A549 (cell line): ENCODE data around the gene RABGAP1L. TPM values are rescaled to one million over a fixed set of nuclear protein-coding genes. Genes with fewer than 3 reads are reported as not detected.

Experiments used
- ATAC-seq, 2 experiments: fragments of 200-7000 bp in 1 of 2; fragments of >200 bp in 1 of 2; cut with Nextera tagmentation in 1 of 2; cut with Tn5 transposase in 1 of 2; 3 replicates each; pipeline versions ENCODE4 v1.8.0 to v1.9.1; 2018 to 2020; ENCODE audit warnings: mild to moderate bottlenecking in 1 of 2, moderate library complexity in 1 of 2
- CTCF ChIA-PET: fragments of 300-600 bp; sonication (Branson Sonifier 250); formaldehyde crosslinking; extraction: SDS; loops from one replicate; lab custom pipeline; 2021; ENCODE audit warnings: antibody characterized with exemption, inconsistent platforms; lab: Yijun Ruan, JAX
- POLR2A ChIA-PET: fragments of 350-600 bp; formaldehyde crosslinking; extraction: SDS; loops from one replicate; lab custom pipeline; 2021; ENCODE audit warnings: antibody characterized with exemption, inconsistent platforms; lab: Yijun Ruan, JAX
- DNase-seq, 2 experiments: peaks; one replicate each; pipeline versions ENCODE4 v3.0.0 to v3.0.0-alpha.2; 2011 to 2016; ENCODE audit warnings: low read depth in 1 of 2, low spot score in 1 of 2
- FAIRE-seq: peaks from 2 replicates; lab custom pipeline; 2011; peaks lifted over from hg19 to GRCh38; lab: Jason Lieb, UNC
- H3K27ac ChIP-seq, 2 experiments: fragments of >200 bp; sonication (Bioruptor Twin); formaldehyde crosslinking; 3 replicates each; pipeline ENCODE4 v1.5.1; 2016 to 2017
- H3K4me1 ChIP-seq: fragments of >200 bp; sonication (Bioruptor Twin); formaldehyde crosslinking; 3 replicates; pipeline ENCODE4 v1.6.1; 2016
- H3K4me2 ChIP-seq: fragments of >200 bp; sonication (Bioruptor Twin); formaldehyde crosslinking; 3 replicates; pipeline ENCODE4 v1.6.1; 2016
- H3K4me3 ChIP-seq: fragments of >200 bp; sonication (Bioruptor Twin); formaldehyde crosslinking; 3 replicates; pipeline ENCODE4 v1.5.1; 2016
- H3K9me3 ChIP-seq: fragments of >200 bp; sonication (Bioruptor Twin); formaldehyde crosslinking; 3 replicates; pipeline ENCODE4 v1.6.1; 2016
- CTCF ChIP-seq: fragments of >200 bp; sonication (Bioruptor Twin); formaldehyde crosslinking; IDR thresholded peaks from 3 replicates; pipeline ENCODE4 v1.5.1; 2016
- EHF ChIP-seq: fragments of 250-450 bp; sonication (Bioruptor Pico); IDR thresholded peaks from 2 replicates; pipeline ENCODE4 v1.5.0; 2020; ENCODE audit warnings: mild to moderate bottlenecking
- EHMT2 ChIP-seq: fragments of 200-600 bp; sonication (generic); IDR thresholded peaks from 2 replicates; pipeline ENCODE4 v1.6.1; 2016; ENCODE audit warnings: antibody characterized with exemption, low read depth, mild to moderate bottlenecking, moderate library complexity
- FOSL2 ChIP-seq, 2 experiments: fragments of 450-650 bp in 1 of 2; fragments of >200 bp in 1 of 2; sonication (Bioruptor Twin) in 1 of 2; formaldehyde crosslinking; IDR thresholded peaks; 2 replicates each; pipeline versions ENCODE4 v1.5.0 to v1.6.1; 2016 to 2020; ENCODE audit warnings: mild to moderate bottlenecking in 1 of 2, moderate library complexity in 1 of 2
- HDAC2 ChIP-seq: fragments of 200-600 bp; sonication (generic); IDR thresholded peaks from 2 replicates; pipeline ENCODE4 v1.6.1; 2016
- HOXA7 ChIP-seq: fragments of 250-450 bp; sonication (Bioruptor Pico); IDR thresholded peaks from 2 replicates; pipeline ENCODE4 v1.5.0; 2020; ENCODE audit warnings: mild to moderate bottlenecking, moderate library complexity
- JUN ChIP-seq, 2 experiments: fragments of >200 bp; sonication (Bioruptor Twin); formaldehyde crosslinking; IDR thresholded peaks; 2 replicates in 1 of 2; 3 replicates in 1 of 2; pipeline ENCODE4 v1.6.1; 2016 to 2017
- KDM1A ChIP-seq: fragments of 200-600 bp; sonication (generic); IDR thresholded peaks from 2 replicates; pipeline ENCODE4 v1.6.1; 2016; ENCODE audit warnings: low read depth, mild to moderate bottlenecking
- REST ChIP-seq: fragments of 200-600 bp; sonication (generic); IDR thresholded peaks from 2 replicates; pipeline ENCODE4 v1.6.1; 2016; ENCODE audit warnings: antibody characterized with exemption, mild to moderate bottlenecking, moderate library complexity
- ZC3H11A ChIP-seq: fragments of 450-650 bp; IDR thresholded peaks from 2 replicates; pipeline ENCODE4 v1.6.1; 2014; ENCODE audit warnings: antibody characterized with exemption, mild to moderate bottlenecking
- WGBS: methylation state at CpG from one replicate; pipeline ENCODE4 v1.1.6; 2017; ENCODE audit errors: missing lambda C conversion rate; 5-methylcytosine and 5-hydroxymethylcytosine counted together
- polyA plus RNA-seq, 4 experiments: library from polyadenylated mRNA; depleted of rRNA in 3 of 4; stranded (reverse); fragments of >200 nt; fragmentation: RNase III in 1 of 4; extraction: RNeasy Plus Mini Kit Qiagen cat#74134 plus additional on column Dnase treatment in 1 of 4; gene quantifications; 2 replicates in 3 of 4; 3 replicates in 1 of 4; pipeline ENCODE4 v1.2.3, GENCODE V29; 2011 to 2017
- TF ChIP-seq, protein P1 (sequence below): fragments of >200 bp; sonication (Bioruptor Twin); formaldehyde crosslinking; IDR thresholded peaks from 3 replicates; pipeline ENCODE4 v1.6.1; 2016
- TF ChIP-seq, protein P2 (sequence below): fragments of 150-350 bp; IDR thresholded peaks from 2 replicates; pipeline ENCODE4 v1.6.1; 2014; ENCODE audit warnings: low read depth, mild to moderate bottlenecking, low read length
- TF ChIP-seq, protein P3 (sequence below): IDR thresholded peaks from 2 replicates; pipeline ENCODE4 v1.6.1; 2012

Gene RABGAP1L
- polyA plus RNA-seq, 2 of the 4 experiments (the other 2 are of a cell fraction) = 8.2 to 18.6 TPM

DNA sequence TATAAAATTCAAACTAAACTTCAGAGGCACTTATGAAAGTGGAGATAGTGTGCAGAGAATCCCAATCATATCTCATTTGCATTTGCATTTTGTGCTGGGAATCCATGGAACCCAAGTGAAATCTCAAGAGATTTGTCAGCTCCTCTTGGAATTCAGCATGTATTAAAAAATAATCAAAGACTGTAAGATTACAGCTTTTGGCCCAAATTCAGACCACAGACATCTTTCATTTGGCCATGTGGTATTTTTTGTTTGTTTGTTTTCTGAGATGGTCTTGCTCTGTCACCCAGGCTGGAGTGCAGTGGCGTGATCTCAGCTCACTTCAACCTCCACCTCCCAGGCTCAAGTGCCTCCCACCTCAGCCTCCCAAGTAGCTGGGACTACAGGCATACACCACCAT, 836.6 kb downstream of the RABGAP1L start:
- no peak for FAIRE-seq
- Histone ChIP-seq H3K9me3 (no peaks in the 10 kb centered on the region), H3K4me2 (no peak overlapping the region), H3K27ac (no peak overlapping the region), H3K4me3 (no peak overlapping the region), H3K4me1 (peaks cover 13% of the 10 kb centered on the region; the same call in 2 of the 3 replicates)
- ChIA-PET POLR2A (no interaction called here), CTCF (interaction anchor here (1.5 to 1.6 kb wide), 2 partner anchors 225 to 733 kb away, joined by 5 to 6 read pairs; no protein-coding TSS in a partner anchor)
- TF ChIP-seq KDM1A (no peak), EHMT2 (no peak), REST (no peak), EHF (CRISPR knock-in tag) (no peak), CTCF (no peak), HOXA7 (CRISPR knock-in tag) (no peak), HDAC2 (no peak)
- TF ChIP-seq, protein P1, sequence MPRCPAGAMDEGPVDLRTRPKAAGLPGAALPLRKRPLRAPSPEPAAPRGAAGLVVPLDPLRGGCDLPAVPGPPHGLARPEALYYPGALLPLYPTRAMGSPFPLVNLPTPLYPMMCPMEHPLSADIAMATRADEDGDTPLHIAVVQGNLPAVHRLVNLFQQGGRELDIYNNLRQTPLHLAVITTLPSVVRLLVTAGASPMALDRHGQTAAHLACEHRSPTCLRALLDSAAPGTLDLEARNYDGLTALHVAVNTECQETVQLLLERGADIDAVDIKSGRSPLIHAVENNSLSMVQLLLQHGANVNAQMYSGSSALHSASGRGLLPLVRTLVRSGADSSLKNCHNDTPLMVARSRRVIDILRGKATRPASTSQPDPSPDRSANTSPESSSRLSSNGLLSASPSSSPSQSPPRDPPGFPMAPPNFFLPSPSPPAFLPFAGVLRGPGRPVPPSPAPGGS = no peak
- TF ChIP-seq, protein P2, sequence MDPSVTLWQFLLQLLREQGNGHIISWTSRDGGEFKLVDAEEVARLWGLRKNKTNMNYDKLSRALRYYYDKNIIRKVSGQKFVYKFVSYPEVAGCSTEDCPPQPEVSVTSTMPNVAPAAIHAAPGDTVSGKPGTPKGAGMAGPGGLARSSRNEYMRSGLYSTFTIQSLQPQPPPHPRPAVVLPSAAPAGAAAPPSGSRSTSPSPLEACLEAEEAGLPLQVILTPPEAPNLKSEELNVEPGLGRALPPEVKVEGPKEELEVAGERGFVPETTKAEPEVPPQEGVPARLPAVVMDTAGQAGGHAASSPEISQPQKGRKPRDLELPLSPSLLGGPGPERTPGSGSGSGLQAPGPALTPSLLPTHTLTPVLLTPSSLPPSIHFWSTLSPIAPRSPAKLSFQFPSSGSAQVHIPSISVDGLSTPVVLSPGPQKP = no peak
- WGBS = 74% methylated on average over 1 of the region's 1 CpG
- ATAC-seq = no peak
- no peak for DNase-seq

DNA sequence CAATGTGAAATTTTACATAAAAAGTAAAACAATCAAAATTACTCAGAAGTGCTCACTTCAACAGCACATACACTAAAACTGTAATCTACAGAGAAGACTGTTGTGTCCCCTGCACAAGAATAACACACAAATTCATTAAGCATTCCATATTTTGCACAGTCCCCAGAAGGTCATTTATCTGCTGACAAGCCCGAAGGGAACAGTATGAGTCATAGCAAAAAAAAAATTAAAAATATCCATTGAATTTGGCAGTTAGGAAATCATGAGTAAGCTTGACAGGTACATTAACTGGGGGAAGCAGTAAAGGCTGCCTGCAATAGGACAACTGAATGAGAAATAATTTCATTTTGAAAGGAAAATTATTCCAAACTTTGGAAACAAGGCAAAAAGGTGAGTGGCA, 837.2 kb downstream of the RABGAP1L start:
- ATAC-seq = no peak
- no peak for DNase-seq
- TF ChIP-seq FOSL2 (IDR thresholded peaks at IDR 0.05) = no peak
- peak; percentile 68 for TF ChIP-seq FOSL2 (CRISPR knock-in tag; IDR thresholded peaks at IDR 0.05)
- TF ChIP-seq JUN (IDR thresholded peaks at IDR 0.05) = no peak
- TF ChIP-seq, protein P3, sequence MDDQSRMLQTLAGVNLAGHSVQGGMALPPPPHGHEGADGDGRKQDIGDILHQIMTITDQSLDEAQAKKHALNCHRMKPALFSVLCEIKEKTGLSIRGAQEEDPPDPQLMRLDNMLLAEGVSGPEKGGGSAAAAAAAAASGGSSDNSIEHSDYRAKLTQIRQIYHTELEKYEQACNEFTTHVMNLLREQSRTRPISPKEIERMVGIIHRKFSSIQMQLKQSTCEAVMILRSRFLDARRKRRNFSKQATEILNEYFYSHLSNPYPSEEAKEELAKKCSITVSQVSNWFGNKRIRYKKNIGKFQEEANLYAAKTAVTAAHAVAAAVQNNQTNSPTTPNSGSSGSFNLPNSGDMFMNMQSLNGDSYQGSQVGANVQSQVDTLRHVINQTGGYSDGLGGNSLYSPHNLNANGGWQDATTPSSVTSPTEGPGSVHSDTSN = no peak
- TF ChIP-seq ZC3H11A = no peak
- Histone ChIP-seq H3K4me2 (no peak overlapping the region), H3K4me1 (peaks cover 14% of the 10 kb centered on the region; the same call in 2 of the 3 replicates), H3K27ac (no peak overlapping the region), H3K9me3 (no peaks in the 10 kb centered on the region), H3K4me3 (no peak overlapping the region)
- FAIRE-seq = no peak
- POLR2A ChIA-PET = interaction anchor here (4.5 kb wide), 1 partner anchor 27 kb away, joined by 75 read pairs; the partner anchor contains the start of gene MRPS14
- CTCF ChIA-PET = interaction anchor here (0.7 to 1.6 kb wide), 4 partner anchors 34 to 734 kb away, joined by 3 to 6 read pairs (median 4); no protein-coding TSS in a partner anchor
- WGBS = 25% methylated on average over 1 of the region's 1 CpG
